HG03558 (cell line): ENCODE data around the gene SSTR4.
"Not testable (repeated sequence)": the region's sequence is repeated elsewhere in the genome, so short reads cannot be mapped to it uniquely, and the experiment has no call there.

ENCODE experiments used
- ATAC-seq: cut with Tn5 transposase; IDR thresholded peaks from one replicate; pipeline ENCODE4 v1.9.1; 2021; ENCODE audit warnings: moderate number of reproducible peaks; ENCODE audit not compliant: unreplicated experiment; ENCODE audit errors: extremely low read depth

Gene SSTR4

GRCh38 chr20:23017516-23017915 lies 17.6 kb upstream of the SSTR4 start:
- ATAC-seq, result no peak

GRCh38 chr20:23018432-23018831 lies 16.7 kb upstream of the SSTR4 start:
- ATAC-seq, result no peak

- no peak for ATAC-seq
These were observed 16.2 kb upstream of the SSTR4 start for GRCh38 chr20:23018941-23019340.

DNA sequence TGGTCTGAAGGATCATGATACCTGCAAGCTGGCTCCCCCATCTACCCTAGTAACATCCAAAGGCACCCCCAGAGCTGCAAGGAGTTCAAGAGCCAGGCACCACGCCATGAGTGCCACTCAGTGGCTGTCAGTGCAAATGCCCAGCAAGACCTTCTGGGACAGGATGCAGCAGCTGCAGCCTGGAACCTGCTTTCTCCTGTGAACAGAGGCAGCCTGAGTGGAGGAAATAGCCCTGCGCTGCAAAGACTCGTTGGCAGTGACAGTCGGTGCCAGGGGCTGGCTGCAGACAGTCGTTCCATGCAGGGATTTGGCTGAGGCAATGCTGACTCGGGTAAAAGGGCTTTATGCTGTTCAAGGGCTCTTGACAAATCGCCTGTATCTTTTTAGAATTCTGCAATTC lies 15.7 kb upstream of the SSTR4 start:
- no peak for ATAC-seq

GRCh38 chr20:23020230-23021018 lies 14.7 kb upstream of the SSTR4 start:
- no peak for ATAC-seq

DNA sequence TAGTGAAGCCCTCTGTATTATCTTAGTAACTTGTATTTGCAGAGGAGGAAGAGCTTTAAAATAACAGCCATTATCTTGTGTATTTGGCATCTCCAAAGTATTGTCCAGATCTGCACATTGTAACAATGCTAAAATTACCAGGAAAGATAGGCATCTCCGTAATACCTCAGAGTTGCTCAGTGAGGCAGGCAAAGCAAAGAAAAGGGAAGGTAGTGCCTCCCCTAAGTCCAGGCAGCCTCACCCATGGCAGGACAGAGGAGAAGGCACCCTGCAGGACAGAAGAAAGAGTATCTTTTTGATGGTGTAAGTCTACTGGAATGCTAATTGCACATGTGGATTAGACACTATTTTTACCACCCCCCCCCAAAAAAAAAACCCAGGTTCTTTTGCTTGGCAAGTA lies 13.6 kb upstream of the SSTR4 start:
- ATAC-seq, result no peak

GRCh38 chr20:23021951-23022350 lies 13.2 kb upstream of the SSTR4 start:
- no peak for ATAC-seq

DNA sequence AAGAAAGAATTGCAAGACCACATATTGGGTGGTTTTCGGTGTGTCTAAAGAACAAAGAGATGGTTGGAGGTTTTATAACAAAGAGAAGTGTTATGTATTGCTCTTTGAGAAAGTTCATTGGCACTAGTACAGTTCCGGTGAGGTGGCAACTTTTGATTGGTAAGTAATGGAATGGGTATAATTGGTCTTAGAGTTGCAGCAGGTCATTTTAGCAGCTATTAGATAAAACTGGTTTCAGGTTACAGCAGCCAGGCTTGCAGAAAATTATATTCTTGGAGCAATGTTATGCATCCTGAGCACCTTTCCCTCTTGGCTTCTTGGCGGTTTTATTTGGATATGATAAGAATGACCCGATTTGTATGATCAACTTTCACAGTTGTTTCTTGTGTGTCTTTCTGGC lies 12.3 kb upstream of the SSTR4 start:
- no peak for ATAC-seq

DNA sequence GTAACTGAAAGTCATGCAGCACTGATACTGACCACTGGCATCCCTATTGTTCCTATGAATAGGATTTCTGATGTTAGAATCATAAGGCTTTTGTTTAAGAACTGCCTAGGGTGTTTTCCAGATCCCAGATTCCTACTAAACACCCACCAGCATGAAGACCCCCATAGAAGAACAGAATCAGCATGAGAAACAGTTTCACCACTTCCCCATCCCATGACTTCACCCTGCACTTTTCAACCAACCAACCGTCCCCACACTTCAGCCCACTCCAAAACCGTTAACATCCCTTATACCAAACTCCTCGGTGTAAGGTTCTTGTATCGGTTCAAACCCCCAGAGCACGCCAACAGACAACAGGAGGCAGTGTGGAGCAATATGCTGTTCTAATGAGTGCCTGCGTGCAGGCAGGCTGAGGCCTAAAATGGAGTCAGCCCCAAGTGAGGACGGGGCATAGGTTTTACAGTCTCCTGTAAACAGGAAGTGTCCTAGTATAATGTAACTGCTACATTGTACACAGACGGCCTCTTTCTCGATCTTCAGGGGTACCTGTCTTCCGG lies 11.4 kb upstream of the SSTR4 start:
- ATAC-seq, result no peak

DNA sequence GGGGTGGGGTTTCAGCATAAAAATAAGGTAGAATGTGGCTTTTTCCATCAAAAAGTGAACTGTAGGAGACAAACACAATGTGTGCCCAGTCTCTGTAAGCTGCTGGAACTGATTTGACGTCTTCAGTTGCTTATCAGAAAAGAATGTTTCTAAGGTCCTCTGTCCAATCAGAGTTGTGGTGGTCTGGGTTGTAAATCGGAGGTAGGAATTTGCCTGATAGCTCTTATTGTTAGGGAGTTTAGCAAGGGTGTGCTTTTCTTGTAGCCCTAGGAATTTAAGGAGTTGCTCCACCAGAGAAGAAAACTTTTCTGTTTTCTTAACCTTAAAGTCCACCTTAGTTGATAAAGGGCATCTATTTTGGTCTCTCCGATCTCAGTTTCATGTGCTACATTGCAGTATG lies 10.4 kb upstream of the SSTR4 start:
- no peak for ATAC-seq

DNA sequence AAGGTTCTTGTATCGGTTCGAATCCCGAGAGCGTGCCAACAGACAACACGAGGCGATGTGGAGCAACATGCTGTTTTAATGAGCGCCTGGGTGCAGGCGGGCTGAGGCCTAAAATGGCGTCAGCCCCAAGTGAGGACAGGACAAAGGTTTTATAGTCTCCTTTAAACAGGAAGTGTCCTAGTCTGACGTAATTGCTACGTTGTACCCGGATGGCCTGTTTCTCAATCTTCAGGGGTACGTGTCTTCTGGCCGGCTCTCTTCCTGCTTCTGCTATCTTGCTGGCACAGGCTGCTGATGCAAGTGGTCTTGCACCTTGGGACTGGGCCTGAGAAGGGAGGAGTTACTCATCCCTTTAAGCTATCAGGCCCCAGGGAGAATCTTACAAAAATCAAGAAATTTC lies 9.6 kb upstream of the SSTR4 start:
- ATAC-seq, result not testable (repeated sequence)

DNA sequence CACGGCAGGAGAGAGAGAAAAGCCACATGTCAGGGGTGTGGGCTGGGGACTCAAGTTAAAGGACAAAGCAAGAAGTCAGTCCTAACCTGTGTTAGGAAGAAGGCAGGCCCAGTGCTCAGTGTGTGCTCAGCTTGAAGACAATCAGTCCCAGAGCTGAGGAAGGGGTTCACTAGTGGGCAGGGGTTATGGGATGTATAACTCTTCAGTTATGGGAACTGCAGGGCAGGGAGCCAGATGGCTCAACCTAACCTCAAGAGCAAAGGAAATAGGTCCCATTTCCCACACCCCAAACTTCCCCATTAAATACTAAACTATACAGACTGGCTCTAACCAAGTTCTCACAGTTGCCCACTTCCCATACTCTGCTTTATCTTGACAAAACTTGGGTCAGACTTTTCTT lies 7.4 kb upstream of the SSTR4 start:
- no peak for ATAC-seq

DNA sequence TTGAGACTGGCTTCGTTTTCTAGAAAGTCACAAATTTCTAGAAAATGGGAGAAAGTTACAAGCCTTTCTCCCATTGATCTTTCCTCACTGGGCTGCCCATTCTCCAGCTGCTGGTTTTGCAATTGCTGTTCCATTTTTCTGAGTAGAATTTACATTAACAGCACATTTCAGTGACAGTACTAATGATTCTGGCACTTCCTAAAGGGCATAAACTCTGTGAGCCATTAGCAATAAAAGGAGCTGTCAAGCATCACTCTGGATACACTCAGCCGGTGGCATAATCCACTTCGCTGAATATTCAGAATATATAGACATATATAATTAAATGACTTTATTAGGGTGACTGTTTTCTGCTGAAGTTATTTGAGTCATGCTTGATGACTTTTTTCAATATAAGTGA lies 6.7 kb upstream of the SSTR4 start:
- ATAC-seq, result no peak

GRCh38 chr20:23029324-23029723 lies 5.8 kb upstream of the SSTR4 start:
- ATAC-seq, result no peak

DNA sequence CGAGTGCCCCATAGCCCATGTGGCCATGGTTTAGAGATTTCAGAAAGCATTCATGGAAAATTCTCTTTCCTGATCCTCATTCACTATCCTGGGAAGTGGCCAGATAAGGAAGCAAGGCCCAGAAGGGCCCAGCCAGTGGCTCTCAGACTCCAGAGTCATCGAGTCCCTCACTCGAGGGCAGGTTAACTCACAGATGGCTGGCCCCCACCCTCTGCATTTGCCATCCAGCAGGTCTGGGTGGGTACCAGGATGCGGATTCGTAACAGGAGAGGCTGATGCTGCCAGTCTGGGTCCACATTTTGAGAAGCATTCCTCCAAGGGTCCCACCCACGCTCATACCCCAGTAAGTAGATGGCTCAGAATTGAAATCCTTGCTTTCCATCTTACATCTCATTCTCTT lies 3.8 kb upstream of the SSTR4 start:
- no peak for ATAC-seq

GRCh38 chr20:23032056-23032749 lies 2.9 kb upstream of the SSTR4 start:
- no peak for ATAC-seq

- ATAC-seq, result no peak
These were observed 2.4 kb upstream of the SSTR4 start for GRCh38 chr20:23032750-23033078.

GRCh38 chr20:23033918-23034317 lies 1.2 kb upstream of the SSTR4 start:
- no peak for ATAC-seq

GRCh38 chr20:23035731-23036130 lies 619 bp downstream of the SSTR4 start:
- ATAC-seq, result no peak

DNA sequence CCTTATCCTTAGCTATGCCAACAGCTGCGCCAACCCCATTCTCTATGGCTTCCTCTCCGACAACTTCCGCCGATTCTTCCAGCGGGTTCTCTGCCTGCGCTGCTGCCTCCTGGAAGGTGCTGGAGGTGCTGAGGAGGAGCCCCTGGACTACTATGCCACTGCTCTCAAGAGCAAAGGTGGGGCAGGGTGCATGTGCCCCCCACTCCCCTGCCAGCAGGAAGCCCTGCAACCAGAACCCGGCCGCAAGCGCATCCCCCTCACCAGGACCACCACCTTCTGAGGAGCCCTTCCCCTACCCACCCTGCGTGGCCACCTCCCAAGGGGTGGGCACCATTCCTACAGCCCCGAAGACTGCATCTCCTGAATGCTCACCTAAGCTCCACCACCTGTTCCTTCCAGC lies 1.3 kb downstream of the SSTR4 start:
- no peak for ATAC-seq

DNA sequence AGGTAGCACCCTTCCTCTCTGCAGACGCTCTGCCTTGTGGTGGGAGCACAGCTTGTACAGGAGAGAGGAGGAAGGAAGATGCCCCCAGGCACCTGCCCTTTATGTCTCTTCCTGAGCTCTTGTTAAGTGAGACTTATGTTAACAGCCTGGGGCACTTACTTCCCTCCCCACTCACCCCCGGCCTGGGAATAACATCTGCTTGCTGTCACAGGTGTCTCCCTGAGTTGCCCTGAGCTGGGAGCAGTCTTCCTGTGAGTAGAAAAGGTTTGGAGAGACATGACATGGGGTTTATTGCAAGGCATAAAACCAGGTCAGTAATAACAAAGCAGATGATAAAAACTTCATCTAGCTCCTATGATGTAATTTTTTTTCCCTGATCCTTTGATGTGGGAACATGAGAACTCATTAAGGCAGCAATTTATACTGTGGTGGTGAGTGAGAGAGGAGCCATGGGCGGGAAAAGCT lies 1.9 kb downstream of the SSTR4 start:
- no peak for ATAC-seq
